ENCODE results near the gene RPL38.

The RPL38 gene

GRCh38 chr17:74224959-74225725 is 21.7 kb downstream of the RPL38 start:
- no peak for DNase-seq (ENCODE audit: low spot score)

- DNase-seq (ENCODE audit: low spot score): no peak
Observed at GRCh38 chr17:74226252-74226651, 22.8 kb downstream of the RPL38 start.

- DNase-seq (ENCODE audit: low spot score): no peak
Observed at GRCh38 chr17:74227271-74228080, 24.0 kb downstream of the RPL38 start.

- no peak for DNase-seq (ENCODE audit: low spot score)
Observed at GRCh38 chr17:74228306-74228978, 25.0 kb downstream of the RPL38 start.

- no peak for DNase-seq (ENCODE audit: low spot score)
Observed at GRCh38 chr17:74230896-74231295, 27.4 kb downstream of the RPL38 start.

- no peak for DNase-seq (ENCODE audit: low spot score)
Observed at GRCh38 chr17:74231928-74232907, 28.7 kb downstream of the RPL38 start.

GRCh38 chr17:74233937-74234336 is 30.5 kb downstream of the RPL38 start:
- no peak for DNase-seq (ENCODE audit: low spot score)

- DNase-seq (ENCODE audit: low spot score): no peak
Observed at GRCh38 chr17:74234486-74234885, 31.0 kb downstream of the RPL38 start.

- DNase-seq (ENCODE audit: low spot score): no peak
Observed at GRCh38 chr17:74235040-74235581, 31.6 kb downstream of the RPL38 start.

- DNase-seq (ENCODE audit: low spot score): no peak
Observed at GRCh38 chr17:74235911-74236371, 32.5 kb downstream of the RPL38 start.

GRCh38 chr17:74237321-74237720 is 33.8 kb downstream of the RPL38 start:
- no peak for DNase-seq (ENCODE audit: low spot score)

- no peak for DNase-seq (ENCODE audit: low spot score)
Observed at GRCh38 chr17:74239172-74239571, 35.7 kb downstream of the RPL38 start.

GRCh38 chr17:74240618-74241205 is 37.2 kb downstream of the RPL38 start:
- DNase-seq (ENCODE audit: low spot score): no peak

GRCh38 chr17:74241431-74241830 is 38.0 kb downstream of the RPL38 start:
- no peak for DNase-seq (ENCODE audit: low spot score)

- DNase-seq (ENCODE audit: low spot score): no peak
Observed at GRCh38 chr17:74241847-74242246, 38.4 kb downstream of the RPL38 start.

GRCh38 chr17:74243013-74243755 is 39.7 kb downstream of the RPL38 start:
- DNase-seq (ENCODE audit: low spot score): no peak

- no peak for DNase-seq (ENCODE audit: low spot score)
Observed at GRCh38 chr17:74244128-74244527, 40.6 kb downstream of the RPL38 start.

- no peak for DNase-seq (ENCODE audit: low spot score)
Observed at GRCh38 chr17:74244548-74244947, 41.1 kb downstream of the RPL38 start.

- DNase-seq (ENCODE audit: low spot score): peak; percentile 32
Observed at GRCh38 chr17:74245145-74245831, 41.8 kb downstream of the RPL38 start.
